HL-60/S4 treated with retinoic acid at 250 ng/mL for 4 days and 3 days (cell line): Measurements from ENCODE around the gene UNC5B.

Experiments
- in situ Hi-C: fragments of 300-500 bp; cut with MboI; formaldehyde crosslinking; loops from 2 replicates; pipeline ENCODE4 v1.7.0; 2022; ENCODE audit warnings: low sequenced_read_pairs

Gene UNC5B

GRCh38 chr10:71333129-71333887 is 120.9 kb downstream of the UNC5B start:
- in situ Hi-C loops, result no loop called here

GRCh38 chr10:71334221-71334791 is 121.9 kb downstream of the UNC5B start:
- in situ Hi-C loops, result no loop called here

GRCh38 chr10:71335173-71335708 is 122.9 kb downstream of the UNC5B start:
- in situ Hi-C loops, result no loop called here

- in situ Hi-C loops, result no loop called here
Measured at GRCh38 chr10:71336632-71337031, 124.3 kb downstream of the UNC5B start.

GRCh38 chr10:71337219-71337701 is 124.9 kb downstream of the UNC5B start:
- in situ Hi-C loops, result no loop called here

GRCh38 chr10:71338728-71339495 is 126.5 kb downstream of the UNC5B start:
- in situ Hi-C loops, result no loop called here

GRCh38 chr10:71339796-71340589 is 127.6 kb downstream of the UNC5B start:
- in situ Hi-C loops, result no loop called here

- in situ Hi-C loops, result no loop called here
Measured at GRCh38 chr10:71342573-71343391, 130.4 kb downstream of the UNC5B start.

- in situ Hi-C loops, result no loop called here
Measured at GRCh38 chr10:71343392-71343773, 131.0 kb downstream of the UNC5B start.

GRCh38 chr10:71344154-71344925 is 132.0 kb downstream of the UNC5B start:
- in situ Hi-C loops, result no loop called here

- in situ Hi-C loops, result no loop called here
Measured at GRCh38 chr10:71344993-71345480, 132.7 kb downstream of the UNC5B start.

GRCh38 chr10:71345694-71346093 is 133.3 kb downstream of the UNC5B start:
- in situ Hi-C loops, result no loop called here

- in situ Hi-C loops, result no loop called here
Measured at GRCh38 chr10:71346731-71347130, 134.4 kb downstream of the UNC5B start.

- in situ Hi-C loops, result no loop called here
Measured at GRCh38 chr10:71347587-71348395, 135.4 kb downstream of the UNC5B start.

- in situ Hi-C loops, result no loop called here
Measured at GRCh38 chr10:71348850-71349249, 136.5 kb downstream of the UNC5B start.

- in situ Hi-C loops, result no loop called here
Measured at GRCh38 chr10:71349406-71349805, 137.0 kb downstream of the UNC5B start.

GRCh38 chr10:71351087-71351486 is 138.7 kb downstream of the UNC5B start:
- in situ Hi-C loops, result no loop called here
